Neural cell (in vitro differentiated cells): Measurements from ENCODE around the gene EDA. TPM values are rescaled to one million over a fixed set of nuclear protein-coding genes. Genes with fewer than 3 reads are reported as not detected.

Experiments used
- H2AFZ ChIP-seq: fragments of 200-600, 300-800 bp; sonication (generic), shearing (Covaris generic); 2 replicates; pipeline ENCODE4 v1.6.0; 2014; ENCODE audit warnings: low read depth, mild to moderate bottlenecking, antibody characterized with exemption, low read length, moderate library complexity
- H3F3A ChIP-seq: fragments of 200-600 bp; shearing (Covaris generic); 2 replicates; pipeline ENCODE4 v1.6.1; 2016; ENCODE audit warnings: mild to moderate bottlenecking, moderate library complexity, mixed read lengths, antibody characterized with exemption, low read length; ENCODE audit not compliant: insufficient read depth, poor library complexity, severe bottlenecking
- H3K27ac ChIP-seq: fragments of 200-600, 300-800 bp; sonication (generic), shearing (Covaris generic); 2 replicates; pipeline ENCODE4 v1.5.1; 2014; ENCODE audit warnings: mild to moderate bottlenecking, low read length, moderate library complexity
- H3K27me3 ChIP-seq: fragments of 300-800, 200-600 bp; sonication (generic), shearing (Covaris generic); 2 replicates; pipeline ENCODE4 v1.6.0; 2014; ENCODE audit warnings: mild to moderate bottlenecking, low read depth, low read length, moderate library complexity; ENCODE audit not compliant: insufficient read depth
- H3K36me3 ChIP-seq: fragments of 300-800, 200-600 bp; sonication (generic), shearing (Covaris generic); 2 replicates; pipeline ENCODE4 v1.5.1; 2014; ENCODE audit warnings: mild to moderate bottlenecking, antibody characterized with exemption, low read length, moderate library complexity; ENCODE audit not compliant: insufficient read depth
- H3K4me2 ChIP-seq: fragments of 300-800, 200-600 bp; sonication (generic), shearing (Covaris generic); 2 replicates; pipeline ENCODE4 v1.6.0; 2014; ENCODE audit warnings: mild to moderate bottlenecking, low read length
- H3K4me3 ChIP-seq: fragments of 300-800, 200-600 bp; sonication (generic), shearing (Covaris generic); 2 replicates; pipeline ENCODE4 v1.5.1; 2014; ENCODE audit warnings: mild to moderate bottlenecking, low read length, moderate library complexity
- H3K79me2 ChIP-seq: fragments of 200-600 bp; shearing (Covaris generic); replicated peaks from 2 replicates; pipeline ENCODE4 v1.6.0; 2014; ENCODE audit warnings: mild to moderate bottlenecking, low read length, moderate library complexity; ENCODE audit not compliant: insufficient read depth
- H3K9ac ChIP-seq: fragments of 300-800, 200-600 bp; sonication (generic), shearing (Covaris generic); 2 replicates; pipeline ENCODE4 v1.6.1; 2016; ENCODE audit warnings: mild to moderate bottlenecking, low read length, mixed read lengths
- H3K9me2 ChIP-seq: fragments of 200-600 bp; shearing (Covaris generic); 2 replicates; pipeline ENCODE4 v1.6.1; 2016; ENCODE audit warnings: mild to moderate bottlenecking, low read length, mixed read lengths; ENCODE audit not compliant: insufficient read depth
- H3K9me3 ChIP-seq: fragments of 200-600, 300-800 bp; sonication (generic), shearing (Covaris generic); 2 replicates; pipeline ENCODE4 v1.6.1; 2016; ENCODE audit warnings: mild to moderate bottlenecking, mixed run types, low read length, moderate library complexity, mixed read lengths
- H4K20me1 ChIP-seq: fragments of 200-600 bp; shearing (Covaris generic); 2 replicates; pipeline ENCODE4 v1.6.1; 2016; ENCODE audit warnings: mild to moderate bottlenecking, mixed run types; ENCODE audit not compliant: insufficient read depth
- EP300 ChIP-seq: fragments of 450-650 bp; conservative IDR thresholded peaks from 2 replicates; pipeline ENCODE4 v1.6.1; 2014; ENCODE audit warnings: antibody characterized with exemption, mild to moderate bottlenecking, moderate library complexity; ENCODE audit not compliant: poor library complexity, severe bottlenecking
- EZH2 ChIP-seq: fragments of 200-600, 300-800 bp; shearing (Covaris generic), sonication (generic); IDR thresholded peaks from 2 replicates; pipeline ENCODE4 v1.6.1; 2014; ENCODE audit warnings: antibody characterized with exemption, low read length, borderline replicate concordance, mild to moderate bottlenecking; ENCODE audit not compliant: insufficient read depth, poor library complexity, severe bottlenecking
- MXI1 ChIP-seq: fragments of 450-650 bp; conservative IDR thresholded peaks from 2 replicates; pipeline ENCODE4 v1.6.1; 2014; ENCODE audit warnings: antibody characterized with exemption, mild to moderate bottlenecking; ENCODE audit not compliant: poor library complexity, severe bottlenecking
- POLR2AphosphoS5 ChIP-seq: IDR thresholded peaks from 2 replicates; pipeline ENCODE4 v1.6.1; 2012
- RAD21 ChIP-seq: fragments of 450-650 bp; conservative IDR thresholded peaks from 2 replicates; pipeline ENCODE4 v1.6.1; 2014; ENCODE audit warnings: antibody characterized with exemption, mild to moderate bottlenecking, moderate library complexity
- SMC3 ChIP-seq: fragments of 450-650 bp; conservative IDR thresholded peaks from 2 replicates; pipeline ENCODE4 v1.6.1; 2014; ENCODE audit warnings: antibody characterized with exemption, mild to moderate bottlenecking, moderate library complexity; ENCODE audit not compliant: poor library complexity
- TAF1 ChIP-seq: IDR thresholded peaks from 2 replicates; pipeline ENCODE4 v1.6.1; 2012; ENCODE audit warnings: low read depth
- polyA plus RNA-seq: library from polyadenylated mRNA; depleted of rRNA; stranded (reverse); fragments of >200 nt; gene quantifications from 2 replicates; pipeline ENCODE4 v1.2.3, GENCODE V29; 2014
- TF ChIP-seq, protein P1 (sequence below): IDR thresholded peaks from 2 replicates; pipeline ENCODE4 v1.6.1; 2012; ENCODE audit warnings: borderline replicate concordance
- TF ChIP-seq, protein P2 (sequence below): fragments of 450-650 bp; IDR thresholded peaks from 2 replicates; pipeline ENCODE4 v1.5.1; 2014; ENCODE audit warnings: antibody characterized with exemption, mild to moderate bottlenecking, moderate library complexity; ENCODE audit not compliant: poor library complexity, severe bottlenecking

EDA gene
- polyA plus RNA-seq, 1 donor from 2014 or later = 1.1 TPM

DNA sequence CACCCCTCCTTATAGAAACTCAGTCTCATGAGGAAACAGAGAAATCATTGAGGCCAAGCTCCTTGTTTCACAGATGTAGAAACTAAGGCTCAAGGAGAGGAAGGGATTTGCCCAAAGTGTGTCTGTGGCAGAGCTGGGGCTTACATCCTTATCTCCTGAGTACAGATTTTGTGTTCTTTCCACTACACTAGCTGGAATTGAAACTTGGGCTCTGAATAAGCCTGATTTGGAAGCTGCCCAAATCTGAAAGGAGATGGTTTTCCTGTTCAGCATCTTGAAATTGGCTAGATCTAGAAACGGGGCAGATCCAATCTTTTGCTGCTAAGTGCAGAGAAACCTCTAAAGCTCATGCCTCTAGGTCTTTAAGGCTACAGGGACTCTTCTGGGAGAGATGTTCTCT is 409.6 kb downstream of the EDA start:
- Histone ChIP-seq H3K9me2 (no peaks in the 10 kb centered on the region), H3K27me3 (no peaks in the 10 kb centered on the region), H3K36me3 (no peaks in the 10 kb centered on the region), H3K79me2 (no peaks in the 10 kb centered on the region), H4K20me1 (no peaks in the 10 kb centered on the region), H3K4me3 (no peak overlapping the region), H3K4me2 (no peak overlapping the region), H3F3A (no peaks in the 10 kb centered on the region), H2AFZ (no peak overlapping the region), H3K27ac (no peak overlapping the region), H3K9me3 (no peaks in the 10 kb centered on the region), H3K9ac (no peak overlapping the region)
- TF ChIP-seq EP300 (no peak), SMC3 (no peak), MXI1 (no peak), EZH2 (no peak), POLR2AphosphoS5 (no peak), TAF1 (no peak), RAD21 (no peak)
- TF ChIP-seq, protein P1, sequence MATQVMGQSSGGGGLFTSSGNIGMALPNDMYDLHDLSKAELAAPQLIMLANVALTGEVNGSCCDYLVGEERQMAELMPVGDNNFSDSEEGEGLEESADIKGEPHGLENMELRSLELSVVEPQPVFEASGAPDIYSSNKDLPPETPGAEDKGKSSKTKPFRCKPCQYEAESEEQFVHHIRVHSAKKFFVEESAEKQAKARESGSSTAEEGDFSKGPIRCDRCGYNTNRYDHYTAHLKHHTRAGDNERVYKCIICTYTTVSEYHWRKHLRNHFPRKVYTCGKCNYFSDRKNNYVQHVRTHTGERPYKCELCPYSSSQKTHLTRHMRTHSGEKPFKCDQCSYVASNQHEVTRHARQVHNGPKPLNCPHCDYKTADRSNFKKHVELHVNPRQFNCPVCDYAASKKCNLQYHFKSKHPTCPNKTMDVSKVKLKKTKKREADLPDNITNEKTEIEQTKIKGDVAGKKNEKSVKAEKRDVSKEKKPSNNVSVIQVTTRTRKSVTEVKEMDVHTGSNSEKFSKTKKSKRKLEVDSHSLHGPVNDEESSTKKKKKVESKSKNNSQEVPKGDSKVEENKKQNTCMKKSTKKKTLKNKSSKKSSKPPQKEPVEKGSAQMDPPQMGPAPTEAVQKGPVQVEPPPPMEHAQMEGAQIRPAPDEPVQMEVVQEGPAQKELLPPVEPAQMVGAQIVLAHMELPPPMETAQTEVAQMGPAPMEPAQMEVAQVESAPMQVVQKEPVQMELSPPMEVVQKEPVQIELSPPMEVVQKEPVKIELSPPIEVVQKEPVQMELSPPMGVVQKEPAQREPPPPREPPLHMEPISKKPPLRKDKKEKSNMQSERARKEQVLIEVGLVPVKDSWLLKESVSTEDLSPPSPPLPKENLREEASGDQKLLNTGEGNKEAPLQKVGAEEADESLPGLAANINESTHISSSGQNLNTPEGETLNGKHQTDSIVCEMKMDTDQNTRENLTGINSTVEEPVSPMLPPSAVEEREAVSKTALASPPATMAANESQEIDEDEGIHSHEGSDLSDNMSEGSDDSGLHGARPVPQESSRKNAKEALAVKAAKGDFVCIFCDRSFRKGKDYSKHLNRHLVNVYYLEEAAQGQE = no peak
- TF ChIP-seq, protein P2, sequence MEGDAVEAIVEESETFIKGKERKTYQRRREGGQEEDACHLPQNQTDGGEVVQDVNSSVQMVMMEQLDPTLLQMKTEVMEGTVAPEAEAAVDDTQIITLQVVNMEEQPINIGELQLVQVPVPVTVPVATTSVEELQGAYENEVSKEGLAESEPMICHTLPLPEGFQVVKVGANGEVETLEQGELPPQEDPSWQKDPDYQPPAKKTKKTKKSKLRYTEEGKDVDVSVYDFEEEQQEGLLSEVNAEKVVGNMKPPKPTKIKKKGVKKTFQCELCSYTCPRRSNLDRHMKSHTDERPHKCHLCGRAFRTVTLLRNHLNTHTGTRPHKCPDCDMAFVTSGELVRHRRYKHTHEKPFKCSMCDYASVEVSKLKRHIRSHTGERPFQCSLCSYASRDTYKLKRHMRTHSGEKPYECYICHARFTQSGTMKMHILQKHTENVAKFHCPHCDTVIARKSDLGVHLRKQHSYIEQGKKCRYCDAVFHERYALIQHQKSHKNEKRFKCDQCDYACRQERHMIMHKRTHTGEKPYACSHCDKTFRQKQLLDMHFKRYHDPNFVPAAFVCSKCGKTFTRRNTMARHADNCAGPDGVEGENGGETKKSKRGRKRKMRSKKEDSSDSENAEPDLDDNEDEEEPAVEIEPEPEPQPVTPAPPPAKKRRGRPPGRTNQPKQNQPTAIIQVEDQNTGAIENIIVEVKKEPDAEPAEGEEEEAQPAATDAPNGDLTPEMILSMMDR = no peak

DNA sequence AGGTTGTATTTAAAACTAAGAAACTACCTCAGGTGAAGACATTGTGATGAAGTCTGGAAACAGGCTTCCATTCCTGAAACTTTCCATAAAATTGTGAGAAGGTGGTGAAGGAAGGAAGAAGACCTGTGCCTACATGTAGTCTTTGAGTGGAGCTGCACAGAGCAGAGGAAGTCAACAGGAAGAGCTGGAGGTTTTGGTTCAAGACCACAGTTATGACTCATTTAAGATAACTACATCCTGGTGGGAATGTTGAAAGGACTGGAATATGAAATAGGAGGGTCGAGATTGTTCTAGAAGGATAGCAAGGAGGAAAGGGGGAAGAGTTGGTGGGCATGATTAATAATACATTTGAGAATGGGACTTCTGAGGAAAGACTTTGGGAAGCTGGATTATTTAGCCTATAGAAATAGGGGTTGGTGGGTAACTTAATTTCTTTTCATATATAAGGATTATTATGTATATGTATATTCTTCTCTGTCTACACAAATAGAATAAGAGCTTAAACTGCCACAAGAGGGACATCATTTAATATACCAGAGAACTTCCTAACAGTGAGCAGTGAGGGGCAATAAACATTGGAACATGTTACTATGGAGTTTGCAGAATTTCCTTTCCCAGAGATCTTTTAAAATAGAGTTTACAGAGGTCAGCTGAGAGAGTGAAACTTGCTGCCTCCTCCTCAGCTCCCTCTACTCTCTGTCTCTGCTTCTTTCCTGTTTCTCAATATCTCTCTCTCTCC is 410.4 kb downstream of the EDA start:
- Histone ChIP-seq H3K27ac (no peak overlapping the region), H3F3A (no peaks in the 10 kb centered on the region), H2AFZ (no peak overlapping the region), H3K4me3 (no peak overlapping the region), H4K20me1 (no peaks in the 10 kb centered on the region), H3K4me2 (no peak overlapping the region), H3K27me3 (no peaks in the 10 kb centered on the region), H3K9me2 (no peaks in the 10 kb centered on the region), H3K9ac (no peak overlapping the region), H3K36me3 (no peaks in the 10 kb centered on the region), H3K9me3 (no peaks in the 10 kb centered on the region), H3K79me2 (no peaks in the 10 kb centered on the region)
- TF ChIP-seq, protein P1 = no peak
- no peak for TF ChIP-seq EP300
- no peak for TF ChIP-seq EZH2
- TF ChIP-seq, protein P2 = no peak
